HepG2 (cell line): ENCODE results near the gene DDRGK1. TPM values are rescaled to one million over a fixed set of nuclear protein-coding genes. Genes with fewer than 3 reads are reported as not detected.
A peak's percentile ranks its signal among the peaks of the same experiment; 100 is the strongest.

Source experiments
- ATAC-seq: fragments of 200-7000 bp; cut with Tn5 transposase; 3 replicates; pipeline ENCODE4 v1.9.1; 2020; ENCODE audit warnings: mild to moderate bottlenecking, moderate library complexity
- BruUV-seq: library from RNA; stranded (reverse); fragments of 400-500 nt; replicated peaks from 2 replicates; lab custom pipeline; 2021; lab: Mats Ljungman, UMichigan
- CTCF ChIA-PET: fragments of 300-600 bp; formaldehyde crosslinking; extraction: SDS; loops from one replicate; lab custom pipeline; 2021; ENCODE audit warnings: low total read pairs, inconsistent platforms, low intra/inter-chr PET ratio; lab: Yijun Ruan, JAX
- POLR2A ChIA-PET: fragments of 350-600 bp; sonication (Branson Sonifier 250); formaldehyde crosslinking; loops from one replicate; lab custom pipeline; 2020; ENCODE audit warnings: antibody characterized with exemption, inconsistent platforms; lab: Yijun Ruan, JAX
- DNase-seq: peaks from one replicate; pipeline ENCODE4 v3.0.0-alpha.2; 2015; ENCODE audit warnings: low spot score
- FAIRE-seq: peaks from 3 replicates; lab custom pipeline; 2011; peaks lifted over from hg19 to GRCh38; lab: Jason Lieb, UNC
- H2AFZ ChIP-seq: one replicate; pipeline ENCODE4 v1.6.1; 2011; ENCODE audit warnings: low read length, inconsistent platforms
- H3K27ac ChIP-seq: fragments of 300-600 bp; 3 replicates; pipeline ENCODE4 v1.8.0; 2011; ENCODE audit warnings: mixed run types, mild to moderate bottlenecking, mixed read lengths, low read length, inconsistent platforms; ENCODE audit not compliant: insufficient read depth; ENCODE audit errors: extremely low read length
- H3K27me3 ChIP-seq, 2 experiments: fragments of 200-600 bp in 1 of 2; 2 replicates in 1 of 2; 3 replicates in 1 of 2; pipeline versions ENCODE4 v1.6.0 to v1.8.0; 2011; ENCODE audit warnings: low read length in 2 of 2, mild to moderate bottlenecking in 2 of 2, moderate library complexity in 2 of 2, inconsistent platforms in 1 of 2; ENCODE audit not compliant: insufficient read depth in 2 of 2, control insufficient read depth in 1 of 2
- H3K36me3 ChIP-seq, 2 experiments: fragments of 200-600 bp in 1 of 2; replicated peaks in 1 of 2; 2 replicates in 1 of 2; 3 replicates in 1 of 2; pipeline versions ENCODE4 v1.5.1 to v1.8.0; 2011; ENCODE audit warnings: low read length in 2 of 2, inconsistent platforms in 1 of 2; ENCODE audit not compliant: insufficient read depth in 2 of 2, control insufficient read depth in 1 of 2
- H3K4me1 ChIP-seq: 2 replicates; pipeline ENCODE4 v1.5.1; 2012; ENCODE audit warnings: low read length, inconsistent platforms; ENCODE audit not compliant: insufficient read depth
- H3K4me2 ChIP-seq: 2 replicates; pipeline ENCODE4 v1.6.0; 2011; ENCODE audit warnings: low read depth, low read length, inconsistent platforms
- H3K4me3 ChIP-seq, 3 experiments: fragments of 200-600 bp in 1 of 3; sonication (generic), shearing (Covaris generic) in 1 of 3; replicated peaks in 1 of 3; 2 replicates each; pipeline ENCODE4 v1.5.1; 2011 to 2016; ENCODE audit warnings: low read length in 3 of 3, inconsistent platforms in 2 of 3, low read depth in 2 of 3, mild to moderate bottlenecking in 2 of 3, control low read depth in 1 of 3, mixed read lengths in 1 of 3; ENCODE audit not compliant: insufficient read depth in 1 of 3
- H3K79me2 ChIP-seq: one replicate; pipeline ENCODE4 v1.6.1; 2011; ENCODE audit warnings: low read length, inconsistent platforms; ENCODE audit not compliant: insufficient read depth
- H3K9ac ChIP-seq: 2 replicates; pipeline ENCODE4 v1.6.0; 2011; ENCODE audit warnings: mild to moderate bottlenecking, low read depth, low read length, inconsistent platforms; ENCODE audit not compliant: insufficient read depth
- H3K9me3 ChIP-seq: 2 replicates; pipeline ENCODE4 v1.5.1; 2012; ENCODE audit warnings: mild to moderate bottlenecking, low read length
- H4K20me1 ChIP-seq: 2 replicates; pipeline ENCODE4 v1.6.0; 2011; ENCODE audit warnings: inconsistent platforms, mild to moderate bottlenecking, low read length, moderate library complexity; ENCODE audit not compliant: insufficient read depth
- MYNN ChIP-seq: sonication (generic); formaldehyde crosslinking; IDR thresholded peaks from 2 replicates; pipeline ENCODE4 v1.4.0; 2020; ENCODE audit warnings: mild to moderate bottlenecking, low read depth, missing genetic modification reagents
- NR1H2 ChIP-seq: sonication (generic); formaldehyde crosslinking; IDR thresholded peaks from 2 replicates; pipeline ENCODE4 v1.8.1; 2022; ENCODE audit warnings: low read depth, missing genetic modification reagents, borderline replicate concordance
- PTBP1 ChIP-seq: fragments of 200-400 bp; formaldehyde crosslinking; IDR thresholded peaks from 2 replicates; pipeline ENCODE4 v1.6.1; 2018; ENCODE audit warnings: low read length, low read depth; ENCODE audit not compliant: poor library complexity, severe bottlenecking
- REXO4 ChIP-seq: sonication (generic); formaldehyde crosslinking; IDR thresholded peaks from 2 replicates; pipeline ENCODE4 v1.8.0; 2022; ENCODE audit warnings: missing genetic modification reagents, mild to moderate bottlenecking, borderline replicate concordance
- WGBS: methylation state at CpG from one replicate; pipeline ENCODE4 v1.1.6; 2017; ENCODE audit warnings: low lambda C conversion rate; 5-methylcytosine and 5-hydroxymethylcytosine counted together
- in situ Hi-C: cut with HindIII; loops from 2 replicates; pipeline ENCODE4 v1.10.0; 2017; ENCODE audit warnings: low pct_unique_long_range_greater_than_20kb; ENCODE audit not compliant: extremely low pct_ligation_motif_present
- intact Hi-C: fragments of 100-400 bp; cut with micrococcal nuclease; formaldehyde crosslinking; loops from one replicate; pipeline ENCODE4 v1.10.0; 2022; ENCODE audit not compliant: unreplicated experiment
- polyA plus RNA-seq, 8 experiments: library from polyadenylated mRNA; depleted of rRNA in 3 of 8; stranded (reverse) in 7 of 8; unstranded in 1 of 8; fragments of >200 nt; fragmentation: Illumina TruSeq in 4 of 8; extraction: Trizol in 4 of 8; gene quantifications; 2 replicates each; pipeline versions ENCODE4 v1.2.1 to v1.2.3, GENCODE V29; 2011 to 2016; ENCODE audit warnings: low read depth in 4 of 8, missing spikeins in 1 of 8, mixed read lengths in 1 of 8; ENCODE audit not compliant: insufficient read depth in 1 of 8
- total RNA-seq, 5 experiments: library from RNA; depleted of rRNA; stranded (reverse); fragments of >200 nt; fragmentation: Illumina TruSeq; extraction: Trizol; gene quantifications; 2 replicates each; pipeline ENCODE4 v1.2.3, GENCODE V29; 2016; ENCODE audit warnings: low read depth in 1 of 5
- TF ChIP-seq, protein P1 (sequence below): sonication (generic); formaldehyde crosslinking; IDR thresholded peaks from 2 replicates; pipeline ENCODE4 v1.5.0; 2020; ENCODE audit warnings: mild to moderate bottlenecking, missing genetic modification reagents, borderline replicate concordance
- TF ChIP-seq, protein P2 (sequence below): sonication (generic); formaldehyde crosslinking; IDR thresholded peaks from 2 replicates; pipeline ENCODE4 v1.8.0; 2023; ENCODE audit warnings: mild to moderate bottlenecking, missing genetic modification reagents
- TF ChIP-seq, protein P3 (sequence below): sonication (generic); formaldehyde crosslinking; IDR thresholded peaks from 2 replicates; pipeline ENCODE4 v1.8.0; 2022; ENCODE audit warnings: mild to moderate bottlenecking, missing genetic modification reagents; ENCODE audit not compliant: insufficient replicate concordance

Gene DDRGK1
- total and polyA plus RNA-seq, 2 of the 13 experiments (the other 11 are each of a cell fraction or from before 2014, with no cell fraction given) = 96.7 to 149 TPM

DNA sequence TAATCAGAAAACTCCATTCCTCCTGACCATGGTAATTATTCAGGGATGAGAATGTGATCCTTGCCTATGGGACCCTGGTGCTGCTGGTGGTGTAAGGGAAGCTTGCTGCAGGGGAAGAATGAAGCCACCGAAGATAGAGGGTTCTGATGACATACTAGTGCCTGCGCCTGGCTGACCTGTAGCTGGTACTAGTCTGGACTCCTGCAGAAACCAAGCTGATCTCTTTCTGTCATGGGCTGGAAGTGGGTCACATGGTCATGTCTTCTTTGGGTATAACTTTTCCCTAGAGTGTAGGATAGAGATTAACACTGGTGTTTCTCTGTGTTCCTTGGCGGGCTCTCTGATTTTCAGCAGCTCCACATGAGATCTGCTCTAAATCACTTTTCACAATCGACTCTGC is 43.2 kb upstream of the DDRGK1 start:
- no peak for DNase-seq
- peak; percentile 9 for ATAC-seq
- ChIA-PET POLR2A (interaction anchor here (0.9 to 7.9 kb wide), 4 partner anchors 9 to 45 kb away, joined by 3 to 110 read pairs (median 3); no protein-coding TSS in a partner anchor), CTCF (no interaction called here)
- no peak for FAIRE-seq
- Histone ChIP-seq H4K20me1 (no peaks in the 10 kb centered on the region), H3K27me3 (peaks cover 1 to 11% of the 10 kb centered on the region in 2 experiments; a peak in 2 of 5 replicates), H3K9me3 (no peaks in the 10 kb centered on the region), H3K9ac (no peak overlapping the region), H3K4me2 (peak overlapping the region; percentile 68), H2AFZ (no peak overlapping the region), H3K4me3 (no peak overlapping the region), H3K4me1 (peaks cover 48% of the 10 kb centered on the region), H3K27ac (no peak overlapping the region), H3K79me2 (no peaks in the 10 kb centered on the region), H3K36me3 (no peaks in the 10 kb centered on the region)
- in situ Hi-C loops = no loop called here
- BruUV-seq = no TSS peak
- 52% methylated on average over 4 of the region's 4 CpGs for WGBS
- TF ChIP-seq, protein P1, sequence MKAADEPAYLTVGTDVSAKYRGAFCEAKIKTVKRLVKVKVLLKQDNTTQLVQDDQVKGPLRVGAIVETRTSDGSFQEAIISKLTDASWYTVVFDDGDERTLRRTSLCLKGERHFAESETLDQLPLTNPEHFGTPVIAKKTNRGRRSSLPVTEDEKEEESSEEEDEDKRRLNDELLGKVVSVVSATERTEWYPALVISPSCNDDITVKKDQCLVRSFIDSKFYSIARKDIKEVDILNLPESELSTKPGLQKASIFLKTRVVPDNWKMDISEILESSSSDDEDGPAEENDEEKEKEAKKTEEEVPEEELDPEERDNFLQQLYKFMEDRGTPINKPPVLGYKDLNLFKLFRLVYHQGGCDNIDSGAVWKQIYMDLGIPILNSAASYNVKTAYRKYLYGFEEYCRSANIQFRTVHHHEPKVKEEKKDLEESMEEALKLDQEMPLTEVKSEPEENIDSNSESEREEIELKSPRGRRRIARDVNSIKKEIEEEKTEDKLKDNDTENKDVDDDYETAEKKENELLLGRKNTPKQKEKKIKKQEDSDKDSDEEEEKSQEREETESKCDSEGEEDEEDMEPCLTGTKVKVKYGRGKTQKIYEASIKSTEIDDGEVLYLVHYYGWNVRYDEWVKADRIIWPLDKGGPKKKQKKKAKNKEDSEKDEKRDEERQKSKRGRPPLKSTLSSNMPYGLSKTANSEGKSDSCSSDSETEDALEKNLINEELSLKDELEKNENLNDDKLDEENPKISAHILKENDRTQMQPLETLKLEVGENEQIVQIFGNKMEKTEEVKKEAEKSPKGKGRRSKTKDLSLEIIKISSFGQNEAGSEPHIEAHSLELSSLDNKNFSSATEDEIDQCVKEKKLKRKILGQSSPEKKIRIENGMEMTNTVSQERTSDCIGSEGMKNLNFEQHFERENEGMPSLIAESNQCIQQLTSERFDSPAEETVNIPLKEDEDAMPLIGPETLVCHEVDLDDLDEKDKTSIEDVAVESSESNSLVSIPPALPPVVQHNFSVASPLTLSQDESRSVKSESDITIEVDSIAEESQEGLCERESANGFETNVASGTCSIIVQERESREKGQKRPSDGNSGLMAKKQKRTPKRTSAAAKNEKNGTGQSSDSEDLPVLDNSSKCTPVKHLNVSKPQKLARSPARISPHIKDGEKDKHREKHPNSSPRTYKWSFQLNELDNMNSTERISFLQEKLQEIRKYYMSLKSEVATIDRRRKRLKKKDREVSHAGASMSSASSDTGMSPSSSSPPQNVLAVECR (CRISPR knock-in tag) = 0 out of 2 replicates have a peak, but pooled peaks have one; percentile 24
- TF ChIP-seq MYNN (CRISPR knock-in tag) = no peak
- no peak for TF ChIP-seq PTBP1
- TF ChIP-seq REXO4 = no peak
- TF ChIP-seq, protein P2, sequence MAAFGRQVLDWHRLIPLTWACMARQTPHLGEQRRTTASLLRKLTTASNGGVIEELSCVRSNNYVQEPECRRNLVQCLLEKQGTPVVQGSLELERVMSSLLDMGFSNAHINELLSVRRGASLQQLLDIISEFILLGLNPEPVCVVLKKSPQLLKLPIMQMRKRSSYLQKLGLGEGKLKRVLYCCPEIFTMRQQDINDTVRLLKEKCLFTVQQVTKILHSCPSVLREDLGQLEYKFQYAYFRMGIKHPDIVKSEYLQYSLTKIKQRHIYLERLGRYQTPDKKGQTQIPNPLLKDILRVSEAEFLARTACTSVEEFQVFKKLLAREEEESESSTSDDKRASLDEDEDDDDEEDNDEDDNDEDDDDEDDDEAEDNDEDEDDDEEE (CRISPR knock-in tag) = 0 out of 2 replicates have a peak, but pooled peaks have one; percentile 66
- TF ChIP-seq, protein P3, sequence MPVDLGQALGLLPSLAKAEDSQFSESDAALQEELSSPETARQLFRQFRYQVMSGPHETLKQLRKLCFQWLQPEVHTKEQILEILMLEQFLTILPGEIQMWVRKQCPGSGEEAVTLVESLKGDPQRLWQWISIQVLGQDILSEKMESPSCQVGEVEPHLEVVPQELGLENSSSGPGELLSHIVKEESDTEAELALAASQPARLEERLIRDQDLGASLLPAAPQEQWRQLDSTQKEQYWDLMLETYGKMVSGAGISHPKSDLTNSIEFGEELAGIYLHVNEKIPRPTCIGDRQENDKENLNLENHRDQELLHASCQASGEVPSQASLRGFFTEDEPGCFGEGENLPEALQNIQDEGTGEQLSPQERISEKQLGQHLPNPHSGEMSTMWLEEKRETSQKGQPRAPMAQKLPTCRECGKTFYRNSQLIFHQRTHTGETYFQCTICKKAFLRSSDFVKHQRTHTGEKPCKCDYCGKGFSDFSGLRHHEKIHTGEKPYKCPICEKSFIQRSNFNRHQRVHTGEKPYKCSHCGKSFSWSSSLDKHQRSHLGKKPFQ (CRISPR knock-in tag) = no peak
- no peak for TF ChIP-seq NR1H2 (CRISPR knock-in tag)
- intact Hi-C loops = loop anchor here (10.0 kb wide), 1 partner anchor 83 kb away; no protein-coding TSS in a partner anchor
